GM12891 (cell line): ENCODE measurements around the gene CST7.

ENCODE experiments used
- POLR2A ChIP-seq: IDR thresholded peaks from 2 replicates; pipeline ENCODE4 v1.6.1; 2011; ENCODE audit warnings: low read depth, low read length, control low read depth
- POLR2AphosphoS5 ChIP-seq: IDR thresholded peaks from 2 replicates; pipeline ENCODE4 v1.6.1; 2011; ENCODE audit warnings: low read depth, low read length, control low read depth
- SPI1 ChIP-seq: IDR thresholded peaks from 2 replicates; pipeline ENCODE4 v1.6.1; 2011; ENCODE audit warnings: low read depth, low read length, control low read depth
- TAF1 ChIP-seq: IDR thresholded peaks from 2 replicates; pipeline ENCODE4 v1.6.1; 2011; ENCODE audit warnings: low read depth, low read length, control low read depth

GRCh38 chr20:24910461-24910860, 38.6 kb upstream of the CST7 start:
- TF ChIP-seq POLR2A, result no peak
- TF ChIP-seq POLR2AphosphoS5, result no peak
- no peak for TF ChIP-seq SPI1
- TF ChIP-seq TAF1, result no peak
